ENCODE data around the gene RBMS1.
"Not testable (repeated sequence)": the region's sequence is repeated elsewhere in the genome, so short reads cannot be mapped to it uniquely, and the experiment has no call there.

Gene RBMS1

DNA sequence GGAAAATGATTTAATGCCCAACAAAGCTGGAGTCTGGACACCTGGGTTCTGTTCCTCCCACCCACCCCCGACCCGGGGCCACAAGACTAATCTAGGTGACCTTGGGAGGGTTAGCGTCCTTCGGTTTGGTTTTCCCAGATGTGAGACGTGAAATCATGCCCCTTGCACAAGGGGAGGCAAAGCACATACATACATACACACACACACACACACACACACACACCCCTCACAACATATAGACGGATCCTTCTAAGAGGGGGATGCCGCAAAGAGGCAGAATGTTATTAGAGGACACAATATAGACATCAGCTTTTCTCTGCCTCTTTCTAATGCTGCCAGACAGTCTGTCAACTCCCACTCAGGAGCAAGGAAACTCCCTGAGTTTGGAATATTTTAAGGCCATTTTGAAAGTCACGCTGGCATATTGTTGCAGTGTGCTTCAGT lies 616 bp upstream of the RBMS1 start:
- in situ Hi-C loops (cut with MboI; ENCODE audit: low pct_unique_long_range_greater_than_20kb, low sequenced_read_pairs, unreplicated experiment) = no loop called here
- TF ChIP-seq, protein P1, sequence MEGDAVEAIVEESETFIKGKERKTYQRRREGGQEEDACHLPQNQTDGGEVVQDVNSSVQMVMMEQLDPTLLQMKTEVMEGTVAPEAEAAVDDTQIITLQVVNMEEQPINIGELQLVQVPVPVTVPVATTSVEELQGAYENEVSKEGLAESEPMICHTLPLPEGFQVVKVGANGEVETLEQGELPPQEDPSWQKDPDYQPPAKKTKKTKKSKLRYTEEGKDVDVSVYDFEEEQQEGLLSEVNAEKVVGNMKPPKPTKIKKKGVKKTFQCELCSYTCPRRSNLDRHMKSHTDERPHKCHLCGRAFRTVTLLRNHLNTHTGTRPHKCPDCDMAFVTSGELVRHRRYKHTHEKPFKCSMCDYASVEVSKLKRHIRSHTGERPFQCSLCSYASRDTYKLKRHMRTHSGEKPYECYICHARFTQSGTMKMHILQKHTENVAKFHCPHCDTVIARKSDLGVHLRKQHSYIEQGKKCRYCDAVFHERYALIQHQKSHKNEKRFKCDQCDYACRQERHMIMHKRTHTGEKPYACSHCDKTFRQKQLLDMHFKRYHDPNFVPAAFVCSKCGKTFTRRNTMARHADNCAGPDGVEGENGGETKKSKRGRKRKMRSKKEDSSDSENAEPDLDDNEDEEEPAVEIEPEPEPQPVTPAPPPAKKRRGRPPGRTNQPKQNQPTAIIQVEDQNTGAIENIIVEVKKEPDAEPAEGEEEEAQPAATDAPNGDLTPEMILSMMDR (IDR thresholded peaks at IDR 0.05; ENCODE audit: extremely low read depth, insufficient read depth, missing control alignments) = no peak
- DNase-seq (ENCODE audit: low spot score) = no peak

DNA sequence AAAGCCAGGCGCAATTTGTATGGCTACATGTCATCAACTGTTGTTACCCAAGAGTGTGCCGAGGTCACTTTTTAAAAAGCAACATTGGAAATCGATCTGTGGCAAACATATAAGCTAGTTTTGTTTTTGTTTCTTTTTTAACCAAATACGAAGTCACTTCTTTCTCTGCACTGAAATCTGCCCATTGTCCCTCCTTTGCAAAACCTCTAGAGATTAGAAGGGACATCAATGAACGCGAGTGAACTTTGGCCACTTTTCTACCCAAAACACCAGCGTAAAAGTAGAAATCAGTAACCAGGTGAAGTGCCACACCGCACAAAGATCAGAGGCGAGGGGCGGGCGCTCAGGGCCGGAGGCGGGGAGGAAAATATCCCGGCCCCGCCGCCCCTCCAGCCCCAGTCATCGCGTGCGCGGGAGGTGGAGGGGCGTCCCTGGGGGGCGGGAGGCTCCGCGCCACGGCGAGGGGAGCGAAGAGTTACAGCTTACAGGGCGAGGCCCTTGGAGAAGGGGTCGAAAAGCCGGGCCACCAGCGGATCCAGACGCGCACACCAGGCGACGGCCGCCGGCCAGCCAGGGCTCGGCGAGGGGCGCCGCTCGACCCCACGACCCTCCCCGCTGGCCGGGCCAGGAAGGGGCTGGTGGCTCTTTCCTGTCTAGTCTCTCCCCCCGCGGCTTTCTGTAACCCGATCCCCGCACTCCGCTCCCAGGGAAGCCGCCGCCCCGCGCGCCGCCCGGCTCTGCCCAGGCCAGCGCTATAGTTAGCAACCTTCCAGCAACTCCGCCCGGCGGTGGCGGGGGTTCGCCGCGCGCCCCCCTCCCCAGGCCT lies 993 bp downstream of the RBMS1 start:
- in situ Hi-C loops (cut with MboI; ENCODE audit: low pct_unique_long_range_greater_than_20kb, low sequenced_read_pairs, unreplicated experiment) = no loop called here
- TF ChIP-seq, protein P1 (IDR thresholded peaks at IDR 0.05; ENCODE audit: extremely low read depth, insufficient read depth, missing control alignments) = no peak
- no peak for DNase-seq (ENCODE audit: low spot score)

DNA sequence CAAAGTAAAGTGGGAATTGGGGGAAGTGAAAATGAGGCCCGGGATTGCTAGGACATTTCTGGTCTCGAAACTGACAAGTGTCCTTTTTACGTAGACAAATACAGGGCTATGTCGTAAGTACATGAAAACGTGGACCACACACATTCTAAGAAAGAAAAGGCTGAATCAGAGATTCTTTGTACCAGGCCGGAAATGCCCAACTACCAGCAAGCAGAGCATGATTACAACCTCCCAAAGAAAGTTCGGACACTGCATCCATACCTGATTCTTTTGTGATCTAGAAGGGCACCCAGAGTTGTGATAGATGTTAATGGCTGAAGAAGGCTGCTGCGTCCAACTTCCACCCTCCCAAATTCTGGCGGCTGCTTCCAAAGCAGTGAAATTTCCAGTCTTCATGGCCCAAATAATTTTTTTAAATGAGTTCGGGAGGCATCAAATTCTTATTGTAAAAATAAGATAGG lies 1.7 kb downstream of the RBMS1 start:
- TF ChIP-seq, protein P1 (IDR thresholded peaks at IDR 0.05; ENCODE audit: extremely low read depth, insufficient read depth, missing control alignments) = no peak
- DNase-seq (ENCODE audit: low spot score) = no peak
- in situ Hi-C loops (cut with MboI; ENCODE audit: low pct_unique_long_range_greater_than_20kb, low sequenced_read_pairs, unreplicated experiment) = no loop called here

DNA sequence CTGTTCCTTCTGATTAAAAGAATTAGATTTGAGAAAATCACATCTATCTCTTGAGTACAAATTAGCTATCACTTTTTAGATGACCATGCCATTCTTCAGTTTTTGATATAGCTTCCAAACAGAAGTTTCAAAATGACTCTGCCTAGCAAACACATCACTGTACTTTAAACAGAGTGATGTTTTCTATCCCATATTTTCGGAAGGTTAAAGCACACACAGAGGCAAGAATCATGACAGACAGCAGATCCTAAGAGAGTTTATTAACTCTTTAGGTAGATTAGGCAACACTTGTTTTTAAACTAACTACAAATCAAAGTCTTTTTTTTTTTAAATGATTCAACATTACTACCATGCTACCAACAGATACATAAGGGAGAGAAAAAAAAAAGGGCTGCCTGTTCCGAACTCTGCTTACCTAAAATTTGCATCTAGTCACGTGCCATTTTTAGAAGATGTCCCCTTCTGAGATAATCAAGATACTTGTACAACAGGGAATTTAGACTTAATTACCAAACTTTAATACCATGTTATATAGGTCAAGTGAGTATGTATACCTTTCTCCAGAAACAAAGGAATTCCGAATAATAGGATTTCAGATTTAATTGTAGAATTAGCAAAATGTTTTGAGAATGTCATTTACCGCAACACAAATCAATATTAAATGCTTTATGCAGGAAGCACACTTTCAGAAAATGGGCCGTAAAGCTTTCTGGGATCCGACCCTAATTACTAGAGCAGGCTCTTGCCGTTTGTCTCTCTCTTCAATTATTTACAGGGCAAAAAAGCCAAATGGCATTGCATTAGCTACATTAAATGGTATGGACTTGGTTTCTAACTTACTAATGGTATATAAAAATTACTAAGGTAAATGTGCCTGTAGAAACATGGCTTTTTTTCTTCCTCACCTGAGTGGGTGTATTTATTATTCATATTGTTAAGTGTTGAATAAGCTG lies 2.6 kb downstream of the RBMS1 start:
- in situ Hi-C loops (cut with MboI; ENCODE audit: low pct_unique_long_range_greater_than_20kb, low sequenced_read_pairs, unreplicated experiment) = no loop called here
- TF ChIP-seq, protein P1 (IDR thresholded peaks at IDR 0.05; ENCODE audit: extremely low read depth, insufficient read depth, missing control alignments) = no peak
- DNase-seq (ENCODE audit: low spot score) = no peak

DNA sequence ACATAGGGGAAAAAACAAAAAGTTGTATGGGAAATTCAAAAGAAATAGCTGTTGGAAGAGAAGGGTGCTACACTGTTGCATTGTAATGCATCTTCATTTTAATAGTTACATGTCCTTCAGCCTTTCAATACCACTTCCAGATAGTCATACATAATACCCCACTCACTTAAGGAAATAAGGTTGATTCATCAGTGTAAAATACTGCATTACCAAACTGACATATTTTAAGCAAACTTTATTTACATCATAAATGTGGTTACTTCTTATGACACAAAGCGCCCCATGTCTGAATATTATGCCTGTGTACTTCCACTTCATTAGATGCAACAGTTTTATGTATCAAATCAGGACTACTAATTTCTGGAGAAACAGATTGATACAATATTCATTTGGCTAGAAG lies 4.5 kb downstream of the RBMS1 start:
- in situ Hi-C loops (cut with MboI; ENCODE audit: low pct_unique_long_range_greater_than_20kb, low sequenced_read_pairs, unreplicated experiment) = no loop called here
- TF ChIP-seq, protein P1 (IDR thresholded peaks at IDR 0.05; ENCODE audit: extremely low read depth, insufficient read depth, missing control alignments) = no peak
- no peak for DNase-seq (ENCODE audit: low spot score)

DNA sequence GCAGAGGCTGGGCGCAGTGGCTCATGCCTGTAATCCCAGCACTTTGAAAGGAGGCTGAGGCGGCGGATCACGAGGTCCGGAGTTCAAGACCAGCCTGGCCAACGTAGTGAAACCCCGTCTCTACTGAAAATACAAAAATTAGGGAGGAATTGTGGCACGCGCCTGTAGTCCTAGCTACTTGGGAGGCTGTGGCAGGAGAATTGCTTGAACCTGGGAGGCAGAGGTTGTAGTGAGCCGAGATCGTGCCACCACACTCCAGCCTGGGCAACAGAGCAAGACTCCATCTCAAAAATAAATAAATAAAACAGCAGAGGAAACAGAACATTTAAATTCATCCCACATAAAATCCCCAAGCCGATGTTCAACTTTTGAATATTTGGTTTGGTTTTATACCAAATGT lies 5.3 kb downstream of the RBMS1 start:
- in situ Hi-C loops (cut with MboI; ENCODE audit: low pct_unique_long_range_greater_than_20kb, low sequenced_read_pairs, unreplicated experiment); DNase-seq (ENCODE audit: low spot score): not testable (repeated sequence)
